Transverse colon (tissue), 4 donors: ENCODE results near the gene PCDHGA12. TPM values are rescaled to one million over a fixed set of nuclear protein-coding genes. Genes with fewer than 3 reads are reported as not detected.

Experiments used
- DNase-seq: peaks from one replicate; pipeline ENCODE4 v3.0.0-alpha.2; 2019
- H3K27ac ChIP-seq, 4 donors: fragments of 200-600 bp; sonication (generic); 2 replicates each; pipeline ENCODE4 v1.5.1; 2016 to 2018; ENCODE audit warnings: inconsistent platforms in 4 of 4
- H3K27me3 ChIP-seq: fragments of 200-600 bp; sonication (generic); 2 replicates; pipeline ENCODE4 v1.5.1; 2017; ENCODE audit warnings: inconsistent platforms
- H3K36me3 ChIP-seq, 4 donors: fragments of 200-600 bp; sonication (generic); 2 replicates each; pipeline ENCODE4 v1.5.1; 2017 to 2019; ENCODE audit warnings: inconsistent platforms in 4 of 4
- H3K4me1 ChIP-seq, 4 donors: fragments of 200-600 bp; sonication (generic); 2 replicates each; pipeline ENCODE4 v1.5.1; 2017 to 2020; ENCODE audit warnings: inconsistent platforms in 4 of 4
- H3K4me3 ChIP-seq, 4 donors: fragments of 200-600 bp; sonication (generic); 1 replicate in 1 of 4; 2 replicates in 3 of 4; pipeline versions ENCODE4 v1.5.1 to v1.6.1; 2017 to 2019; ENCODE audit warnings: inconsistent platforms in 4 of 4
- H3K9me3 ChIP-seq, 2 donors: fragments of 200-600 bp; sonication (generic); 2 replicates each; pipeline ENCODE4 v1.5.1; 2017 to 2019; ENCODE audit warnings: inconsistent platforms in 2 of 2
- EP300 ChIP-seq: sonication (generic); formaldehyde crosslinking; IDR thresholded peaks from one replicate; pipeline ENCODE4 v1.6.1; 2017; ENCODE audit warnings: antibody characterized with exemption, low read depth
- POLR2A ChIP-seq: fragments of 450-650 bp; IDR thresholded peaks from one replicate; pipeline ENCODE4 v1.6.1; 2016; ENCODE audit warnings: antibody characterized with exemption, mild to moderate bottlenecking, moderate library complexity
- POLR2AphosphoS5 ChIP-seq, 3 donors: sonication (generic); formaldehyde crosslinking; IDR thresholded peaks; one replicate each; pipeline ENCODE4 v1.6.1; 2016; ENCODE audit warnings: antibody characterized with exemption in 3 of 3
- WGBS, 2 donors: methylation state at CpG; one replicate each; pipeline ENCODE4 v1.1.5; 2018; ENCODE audit warnings: low coverage in 1 of 2; 5-methylcytosine and 5-hydroxymethylcytosine counted together
- in situ Hi-C, 4 donors: fragments of 200-750 bp; cut with MboI; loops; one replicate each; pipeline versions ENCODE4 v1.15.0 to v1.15.1; 2017; ENCODE audit warnings: low sequenced_read_pairs in 3 of 4, low pct_ligation_motif_present in 1 of 4, low pct_unique_long_range_greater_than_20kb in 1 of 4
- intact Hi-C: fragments of 100-400 bp; cut with DNase I; formaldehyde crosslinking; loops from one replicate; pipeline ENCODE4 v1.15.1; 2023; ENCODE audit warnings: low total_unique reads
- total RNA-seq, 4 donors: library from RNA; depleted of rRNA; stranded (reverse); fragments of >200 nt; gene quantifications; one replicate each; pipeline ENCODE4 v1.1.0, GENCODE V29; 2016
- TF ChIP-seq, protein P1 (sequence below), 5 experiments: fragments of 200-600 bp in 3 of 5; fragments of 450-650 bp in 2 of 5; sonication (generic) in 3 of 5; IDR thresholded peaks; 1 replicate in 2 of 5; 2 replicates in 3 of 5; pipeline ENCODE4 v1.5.1; 2016 to 2017; ENCODE audit warnings: antibody characterized with exemption in 5 of 5, inconsistent platforms in 3 of 5, mild to moderate bottlenecking in 2 of 5, moderate library complexity in 1 of 5

PCDHGA12 gene
- total RNA-seq, 4 donors from 2014 or later = 1.6 to 14.2 (median 4.8) TPM

DNA sequence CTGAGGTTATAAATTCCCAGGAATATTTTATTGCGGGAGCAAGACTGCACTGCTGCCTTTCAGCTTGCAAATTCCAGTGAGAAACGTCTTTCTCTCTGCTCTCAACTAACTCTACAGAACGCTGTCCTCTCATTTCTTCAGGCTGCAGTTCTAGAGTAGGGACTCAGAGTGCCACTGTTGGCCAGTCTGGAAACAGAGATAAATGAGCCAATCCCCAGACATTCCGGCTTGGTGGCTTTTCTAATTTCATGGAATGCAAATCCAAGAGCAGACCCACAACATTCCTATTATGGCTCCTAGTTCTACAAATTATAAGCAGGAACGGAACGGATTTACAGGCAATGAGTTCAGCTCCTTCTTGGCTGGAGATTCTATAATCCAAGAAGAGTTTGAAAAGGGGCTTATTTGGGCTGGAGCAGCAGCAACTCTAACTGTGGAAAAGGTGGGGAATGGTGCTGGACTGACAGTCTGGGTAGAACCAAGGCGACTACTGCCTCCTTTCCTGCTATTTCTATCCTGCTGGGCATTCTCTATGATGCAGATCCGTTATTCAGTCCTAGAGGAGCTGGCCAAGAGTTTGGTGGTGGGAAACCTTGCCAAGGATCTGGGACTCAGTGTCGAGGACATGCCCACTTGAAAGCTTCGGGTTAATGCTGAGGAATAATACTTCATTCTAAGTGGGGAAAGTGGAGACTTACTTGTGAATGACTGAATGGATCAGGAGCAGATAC lies 9.3 kb downstream of the PCDHGA12 start:
- TF ChIP-seq POLR2AphosphoS5 (IDR thresholded peaks at IDR 0.05) (no peak), POLR2A (no peak), EP300 (no peak)
- TF ChIP-seq, protein P1, sequence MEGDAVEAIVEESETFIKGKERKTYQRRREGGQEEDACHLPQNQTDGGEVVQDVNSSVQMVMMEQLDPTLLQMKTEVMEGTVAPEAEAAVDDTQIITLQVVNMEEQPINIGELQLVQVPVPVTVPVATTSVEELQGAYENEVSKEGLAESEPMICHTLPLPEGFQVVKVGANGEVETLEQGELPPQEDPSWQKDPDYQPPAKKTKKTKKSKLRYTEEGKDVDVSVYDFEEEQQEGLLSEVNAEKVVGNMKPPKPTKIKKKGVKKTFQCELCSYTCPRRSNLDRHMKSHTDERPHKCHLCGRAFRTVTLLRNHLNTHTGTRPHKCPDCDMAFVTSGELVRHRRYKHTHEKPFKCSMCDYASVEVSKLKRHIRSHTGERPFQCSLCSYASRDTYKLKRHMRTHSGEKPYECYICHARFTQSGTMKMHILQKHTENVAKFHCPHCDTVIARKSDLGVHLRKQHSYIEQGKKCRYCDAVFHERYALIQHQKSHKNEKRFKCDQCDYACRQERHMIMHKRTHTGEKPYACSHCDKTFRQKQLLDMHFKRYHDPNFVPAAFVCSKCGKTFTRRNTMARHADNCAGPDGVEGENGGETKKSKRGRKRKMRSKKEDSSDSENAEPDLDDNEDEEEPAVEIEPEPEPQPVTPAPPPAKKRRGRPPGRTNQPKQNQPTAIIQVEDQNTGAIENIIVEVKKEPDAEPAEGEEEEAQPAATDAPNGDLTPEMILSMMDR (IDR thresholded peaks at IDR 0.05) = no peak
- no peak overlapping the region for H3K4me3 ChIP-seq
- H3K9me3 ChIP-seq = peaks cover 44 to 55% of the 10 kb centered on the region in 2 donors
- no peak for DNase-seq
- 75 to 81% methylated on average over 7 to 10 of the region's 10 CpGs for WGBS, 2 donors
- H3K4me1 ChIP-seq = no peaks in the 10 kb centered on the region
- in situ Hi-C loops (no loop called here), intact Hi-C loops (no loop called here)
- H3K36me3 ChIP-seq = no peaks in the 10 kb centered on the region
- no peaks in the 10 kb centered on the region for H3K27me3 ChIP-seq
- no peak overlapping the region for H3K27ac ChIP-seq

DNA sequence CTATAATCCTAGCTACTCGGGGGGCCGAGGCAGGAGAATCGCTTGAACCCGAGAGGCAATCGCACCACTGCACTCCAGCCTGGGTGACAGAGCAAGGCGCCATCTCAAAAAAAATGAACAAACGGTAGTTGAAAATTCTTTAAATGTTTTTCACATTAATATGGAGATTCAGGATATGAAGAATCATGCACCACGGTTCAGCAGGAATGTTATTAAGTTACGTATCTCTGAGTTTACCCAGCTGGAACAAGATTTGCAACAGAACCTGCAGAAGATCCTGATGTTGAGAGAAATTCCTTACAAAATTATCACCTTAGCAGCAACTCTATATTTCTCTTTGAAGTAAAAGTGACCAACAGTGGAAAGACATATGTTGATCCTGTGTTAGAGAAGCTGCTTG lies 10.0 kb downstream of the PCDHGA12 start:
- Histone ChIP-seq H3K4me1 (no peaks in the 10 kb centered on the region), H3K4me3 (no peak overlapping the region), H3K27ac (no peak overlapping the region), H3K9me3 (peaks cover 42 to 53% of the 10 kb centered on the region in 2 donors), H3K36me3 (no peaks in the 10 kb centered on the region), H3K27me3 (no peaks in the 10 kb centered on the region)
- in situ Hi-C loops = no loop called here
- DNase-seq = no peak
- intact Hi-C loops = no loop called here
- 90 to 95% methylated on average over 9 of the region's 9 CpGs for WGBS, 2 donors
- no peak for TF ChIP-seq POLR2AphosphoS5 (IDR thresholded peaks at IDR 0.05)
- TF ChIP-seq POLR2A = no peak
- no peak for TF ChIP-seq EP300
- TF ChIP-seq, protein P1 (IDR thresholded peaks at IDR 0.05) = no peak

DNA sequence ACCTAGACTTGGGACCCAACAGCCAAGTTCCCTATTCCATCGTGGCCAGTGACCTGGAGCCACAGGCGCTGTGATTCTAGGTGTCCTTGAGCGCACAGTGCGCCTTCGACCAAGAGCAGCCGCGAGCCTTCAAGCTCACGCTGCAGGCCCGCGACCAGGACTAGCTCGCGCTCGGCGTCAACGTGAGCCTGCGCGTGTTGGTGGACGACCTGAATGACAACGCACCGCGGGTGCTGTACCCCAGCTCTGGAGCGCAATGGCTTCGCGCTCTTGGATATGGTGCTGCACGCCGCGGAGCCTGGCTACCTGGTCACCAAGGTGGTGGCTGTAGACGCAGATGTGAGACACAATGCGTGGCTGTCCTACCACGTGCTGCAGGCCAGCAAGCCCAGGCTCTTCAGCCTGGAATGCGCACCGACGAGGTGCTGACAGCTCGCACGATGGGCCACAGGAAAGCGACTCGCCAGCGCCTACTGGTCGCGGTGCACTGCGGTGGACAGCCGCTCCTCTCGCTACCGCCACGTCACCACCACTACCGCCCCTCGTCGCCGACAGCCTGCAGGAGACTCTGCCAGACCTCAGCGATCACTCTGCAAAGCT lies 11.4 kb downstream of the PCDHGA12 start:
- peaks cover 42 to 45% of the 10 kb centered on the region in 2 donors for H3K9me3 ChIP-seq

DNA sequence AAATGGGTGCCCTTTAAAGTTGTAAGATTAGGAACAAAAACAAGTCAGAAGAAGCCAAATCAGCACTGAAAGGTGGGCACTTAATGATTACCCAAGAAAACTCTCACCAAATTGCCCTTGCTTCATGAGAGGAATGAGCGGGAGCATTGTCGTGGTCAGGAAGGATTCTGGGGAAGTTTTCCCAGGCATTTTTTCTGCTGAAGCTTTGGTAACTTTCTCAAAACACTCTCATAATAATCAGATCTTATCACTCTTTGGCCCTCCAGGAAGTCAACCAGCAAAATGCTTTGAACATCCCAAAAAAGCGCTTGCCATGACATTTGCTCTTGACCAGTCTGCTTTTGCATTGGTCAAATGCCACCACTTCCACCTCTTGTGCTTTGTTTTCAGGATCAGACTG lies 35.0 kb downstream of the PCDHGA12 start:
- Histone ChIP-seq H3K36me3 (no peaks in the 10 kb centered on the region), H3K4me3 (no peak overlapping the region), H3K4me1 (no peaks in the 10 kb centered on the region), H3K9me3 (peaks cover 0 to 3% of the 10 kb centered on the region in 2 donors), H3K27ac (no peak overlapping the region), H3K27me3 (no peaks in the 10 kb centered on the region)
- TF ChIP-seq POLR2AphosphoS5 (IDR thresholded peaks at IDR 0.05) = no peak
- TF ChIP-seq POLR2A = no peak
- TF ChIP-seq, protein P1 (IDR thresholded peaks at IDR 0.05) = no peak
- no peak for TF ChIP-seq EP300
- 98 to 100% methylated on average over 1 to 3 of the region's 3 CpGs for WGBS, 2 donors
- in situ Hi-C loops = no loop called here
- DNase-seq = no peak
- intact Hi-C loops = no loop called here

More for the DNA sequence above, 11.4 kb downstream of the PCDHGA12 start:
- Histone ChIP-seq H3K27ac (no peak overlapping the region), H3K4me3 (no peak overlapping the region), H3K4me1 (no peaks in the 10 kb centered on the region), H3K36me3 (no peaks in the 10 kb centered on the region), H3K27me3 (no peaks in the 10 kb centered on the region)
- TF ChIP-seq POLR2AphosphoS5 (IDR thresholded peaks at IDR 0.05) = no peak
- intact Hi-C loops (no loop called here), in situ Hi-C loops (no loop called here)
- no peak for DNase-seq
- 75% methylated on average over 50 of the region's 50 CpGs; no CpG with 5 or more reads in 1 of the 2 donors for WGBS, 2 donors
